LNCAP (cell line): ENCODE measurements around the gene TMPRSS9.

ENCODE experiments used
- TF ChIP-seq, protein P1 (sequence below): fragments of 450-650 bp; IDR thresholded peaks from 2 replicates; pipeline ENCODE4 v1.5.1; 2017; ENCODE audit warnings: mild to moderate bottlenecking

Gene TMPRSS9

GRCh38 chr19:2433854-2434253 is 73.8 kb downstream of the TMPRSS9 start:
- TF ChIP-seq, protein P1, sequence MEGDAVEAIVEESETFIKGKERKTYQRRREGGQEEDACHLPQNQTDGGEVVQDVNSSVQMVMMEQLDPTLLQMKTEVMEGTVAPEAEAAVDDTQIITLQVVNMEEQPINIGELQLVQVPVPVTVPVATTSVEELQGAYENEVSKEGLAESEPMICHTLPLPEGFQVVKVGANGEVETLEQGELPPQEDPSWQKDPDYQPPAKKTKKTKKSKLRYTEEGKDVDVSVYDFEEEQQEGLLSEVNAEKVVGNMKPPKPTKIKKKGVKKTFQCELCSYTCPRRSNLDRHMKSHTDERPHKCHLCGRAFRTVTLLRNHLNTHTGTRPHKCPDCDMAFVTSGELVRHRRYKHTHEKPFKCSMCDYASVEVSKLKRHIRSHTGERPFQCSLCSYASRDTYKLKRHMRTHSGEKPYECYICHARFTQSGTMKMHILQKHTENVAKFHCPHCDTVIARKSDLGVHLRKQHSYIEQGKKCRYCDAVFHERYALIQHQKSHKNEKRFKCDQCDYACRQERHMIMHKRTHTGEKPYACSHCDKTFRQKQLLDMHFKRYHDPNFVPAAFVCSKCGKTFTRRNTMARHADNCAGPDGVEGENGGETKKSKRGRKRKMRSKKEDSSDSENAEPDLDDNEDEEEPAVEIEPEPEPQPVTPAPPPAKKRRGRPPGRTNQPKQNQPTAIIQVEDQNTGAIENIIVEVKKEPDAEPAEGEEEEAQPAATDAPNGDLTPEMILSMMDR = no peak

DNA sequence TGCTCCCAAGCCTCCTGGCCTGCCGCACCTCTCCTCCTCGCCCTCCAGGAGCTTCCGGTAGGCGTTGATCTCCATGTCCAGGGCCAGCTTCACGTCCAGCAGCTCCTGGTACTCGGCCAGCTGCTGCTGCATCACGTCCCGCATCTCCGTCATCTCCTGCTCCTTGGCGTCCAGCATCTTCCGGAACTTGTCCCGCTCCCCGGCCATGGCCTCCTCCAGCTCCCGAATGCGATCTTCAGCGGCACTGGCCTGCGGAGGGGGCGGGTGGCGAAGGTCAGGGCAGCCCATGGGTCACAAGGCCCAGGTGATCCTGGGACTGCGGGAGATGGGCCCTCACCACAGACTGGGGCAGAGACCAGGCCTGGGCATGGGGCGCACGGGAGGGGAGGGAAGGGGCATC is 74.2 kb downstream of the TMPRSS9 start:
- TF ChIP-seq, protein P1 = no peak

DNA sequence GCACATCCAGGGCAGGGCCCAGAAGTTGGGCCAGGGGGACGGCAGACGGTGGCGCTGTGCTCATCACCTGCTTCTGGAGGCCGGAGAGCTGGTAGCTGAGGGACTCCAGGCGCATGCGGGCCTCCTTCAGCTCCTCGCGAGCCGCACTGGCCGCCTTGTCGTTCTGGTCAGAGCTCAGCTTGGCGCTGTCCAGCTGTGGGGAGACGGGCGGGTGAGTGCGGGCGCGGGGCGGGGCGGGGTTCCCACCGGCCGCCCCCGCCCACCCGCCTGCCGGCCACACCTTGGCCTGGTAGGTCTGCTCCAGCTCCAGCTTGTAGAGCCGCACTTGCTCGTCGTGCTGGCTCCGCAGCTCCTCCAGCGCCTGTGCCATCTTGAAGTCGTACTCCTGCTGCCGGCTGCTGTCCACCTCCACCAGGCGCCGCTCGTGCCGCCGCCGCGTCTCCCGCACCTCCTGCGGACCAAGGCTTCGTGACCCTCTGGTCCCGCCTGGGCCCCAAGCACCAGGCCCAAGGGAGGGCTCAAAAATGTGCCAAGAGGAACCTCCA is 74.7 kb downstream of the TMPRSS9 start:
- TF ChIP-seq, protein P1 = no peak

GRCh38 chr19:2436384-2436783 is 76.3 kb downstream of the TMPRSS9 start:
- TF ChIP-seq, protein P1 = no peak

- TF ChIP-seq, protein P1 = no peak
These were observed 76.9 kb downstream of the TMPRSS9 start for GRCh38 chr19:2436926-2437325.

- TF ChIP-seq, protein P1 = no peak
These were observed 78.1 kb downstream of the TMPRSS9 start for GRCh38 chr19:2438178-2438577.

- TF ChIP-seq, protein P1 = no peak
These were observed 80.5 kb downstream of the TMPRSS9 start for GRCh38 chr19:2440515-2440914.
